ENCODE results near the gene EIF2B5.
"Not testable (repeated sequence)": the region's sequence is repeated elsewhere in the genome, so short reads cannot be mapped to it uniquely, and the experiment has no call there.

EIF2B5 gene

DNA sequence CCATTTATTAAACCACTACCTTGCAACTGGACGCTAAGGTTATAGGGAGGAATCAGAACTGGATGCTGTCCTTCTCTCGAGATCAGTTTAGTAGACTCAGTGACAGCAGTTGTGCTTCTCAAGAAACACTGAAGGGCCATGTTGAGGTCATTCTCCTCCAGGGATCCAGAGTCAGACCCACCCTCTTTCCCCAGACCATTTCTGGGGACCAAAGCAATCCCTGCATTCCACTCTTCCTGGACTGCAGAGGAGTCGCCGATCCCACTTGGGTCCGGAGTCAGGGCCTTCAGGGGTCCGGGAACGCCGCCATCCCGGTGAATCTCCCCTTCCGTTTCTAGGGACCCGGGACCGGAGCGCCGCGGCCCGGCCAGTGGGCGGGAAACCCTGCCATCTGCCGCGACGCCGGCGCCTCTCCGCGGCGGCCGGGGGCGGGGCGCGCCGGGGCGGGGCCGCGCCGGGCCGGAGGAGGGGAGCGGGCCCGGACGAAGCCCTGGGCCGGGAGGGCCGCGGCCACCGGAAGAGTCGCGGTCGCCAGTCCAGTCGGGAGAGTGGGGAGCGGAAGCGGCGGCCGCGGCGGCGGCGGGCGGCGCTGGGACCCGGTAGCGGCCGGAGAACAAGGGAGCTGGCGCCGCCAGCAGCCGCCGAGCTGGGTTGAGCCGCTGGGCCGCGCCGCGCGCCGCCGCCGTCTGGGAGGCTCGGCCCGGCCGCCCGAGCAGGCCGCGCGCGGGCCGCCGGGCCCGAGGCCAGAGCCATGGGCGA, 19.9 kb downstream of the EIF2B5 start, which contains the start of gene DVL3:
TSS of gene DVL3 (plus strand) at position 493 of the 759 bp plus-strand sequence. CDS start at position 752, 259 bp downstream.
- peak within 1 kb of the TSS; percentile 100 for H3K4me3 ChIP-seq
- TF ChIP-seq FOXP2 (optimal IDR thresholded peaks at IDR 0.05; ENCODE audit: control extremely low read depth, extremely low read length, insufficient read depth) = no peak
- peak; percentile 49; the same call in 1 of the 2 replicates for TF ChIP-seq POLR2AphosphoS5 (IDR thresholded peaks at IDR 0.05; ENCODE audit: borderline replicate concordance, low read depth, low read length)
- no peaks in the 10 kb centered on the region for H3K9me3 ChIP-seq (ENCODE audit: low read depth, low read length)
- H3K27ac ChIP-seq = peak within 1 kb of the TSS; percentile 67
- no peak for DNase-seq (ENCODE audit: low read depth, low spot score)
- H3K9ac ChIP-seq (ENCODE audit: insufficient read length) = peak within 1 kb of the TSS; percentile 95
- H3K36me3 ChIP-seq (ENCODE audit: insufficient read depth, low read length) = 0 out of 2 replicates have a peak, but pooled peaks cover 3% of the 10 kb centered on the region

- DNase-seq (ENCODE audit: low read depth, low spot score) = no peak
- TF ChIP-seq FOXP2 (optimal IDR thresholded peaks at IDR 0.05; ENCODE audit: control extremely low read depth, extremely low read length, insufficient read depth) (no peak), POLR2AphosphoS5 (IDR thresholded peaks at IDR 0.05; ENCODE audit: borderline replicate concordance, low read depth, low read length) (no peak; the same call in 1 of the 2 replicates), EZH2 (IDR thresholded peaks at IDR 0.05) (no peak)
- Histone ChIP-seq H3K27ac (peak overlapping the region; percentile 67), H3K9me3 (ENCODE audit: low read depth, low read length) (no peaks in the 10 kb centered on the region), H3K36me3 (ENCODE audit: insufficient read depth, low read length) (0 out of 2 replicates have a peak, but pooled peaks cover 3% of the 10 kb centered on the region), H3K9ac (ENCODE audit: insufficient read length) (peak overlapping the region; percentile 95), H3K4me3 (peak overlapping the region; percentile 100)
Measured at GRCh38 chr3:184155644-184156521, 20.7 kb downstream of the EIF2B5 start.

GRCh38 chr3:184156522-184156955, 21.4 kb downstream of the EIF2B5 start:
- Histone ChIP-seq H3K4me3 (peak overlapping the region; percentile 100), H3K36me3 (ENCODE audit: insufficient read depth, low read length) (peaks cover 3% of the 10 kb centered on the region; the same call in 1 of the 2 replicates), H3K9ac (ENCODE audit: insufficient read length) (peak overlapping the region; percentile 95), H3K27ac (peak overlapping the region; percentile 60), H3K9me3 (ENCODE audit: low read depth, low read length) (no peaks in the 10 kb centered on the region)
- no peak for DNase-seq (ENCODE audit: low read depth, low spot score)
- TF ChIP-seq EZH2 (IDR thresholded peaks at IDR 0.05) (no peak), POLR2AphosphoS5 (IDR thresholded peaks at IDR 0.05; ENCODE audit: borderline replicate concordance, low read depth, low read length) (no peak), FOXP2 (optimal IDR thresholded peaks at IDR 0.05; ENCODE audit: control extremely low read depth, extremely low read length, insufficient read depth) (peak; percentile 24)

- TF ChIP-seq POLR2AphosphoS5 (IDR thresholded peaks at IDR 0.05; ENCODE audit: borderline replicate concordance, low read depth, low read length) = no peak
- no peak for TF ChIP-seq FOXP2 (optimal IDR thresholded peaks at IDR 0.05; ENCODE audit: control extremely low read depth, extremely low read length, insufficient read depth)
- no peak for TF ChIP-seq EZH2 (IDR thresholded peaks at IDR 0.05)
- Histone ChIP-seq H3K4me3 (peak overlapping the region; percentile 100), H3K9me3 (ENCODE audit: low read depth, low read length) (no peaks in the 10 kb centered on the region), H3K36me3 (ENCODE audit: insufficient read depth, low read length) (peaks cover 7% of the 10 kb centered on the region; the same call in 1 of the 2 replicates), H3K9ac (ENCODE audit: insufficient read length) (peak overlapping the region; percentile 95), H3K27ac (peak overlapping the region; percentile 60)
- DNase-seq (ENCODE audit: low read depth, low spot score) = no peak
Measured at GRCh38 chr3:184157206-184157605, 22.0 kb downstream of the EIF2B5 start.

DNA sequence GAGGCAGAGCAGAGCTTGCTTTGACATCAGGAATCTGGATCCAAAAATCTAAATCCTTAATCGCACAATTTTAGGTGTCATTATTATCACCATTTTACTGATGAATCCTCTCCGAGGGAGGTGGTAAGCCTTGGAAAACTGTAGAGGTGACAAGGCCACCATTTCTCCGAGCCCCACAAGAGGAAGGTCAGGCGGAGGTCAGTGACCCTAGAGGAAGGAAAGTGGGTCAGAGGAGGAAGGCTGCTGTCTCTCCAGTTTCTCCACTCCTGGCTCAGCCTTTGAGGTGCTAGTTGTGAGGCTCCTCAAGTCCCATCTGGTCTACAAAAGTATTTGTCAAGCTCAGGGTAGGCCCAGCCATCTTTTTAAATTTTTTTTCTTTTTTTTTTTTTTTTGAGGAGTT, 23.2 kb downstream of the EIF2B5 start:
- Histone ChIP-seq H3K4me3 (no peak overlapping the region), H3K36me3 (ENCODE audit: insufficient read depth, low read length) (peaks cover 10% of the 10 kb centered on the region; the same call in 1 of the 2 replicates), H3K9me3 (ENCODE audit: low read depth, low read length) (no peaks in the 10 kb centered on the region), H3K27ac (no peak overlapping the region), H3K9ac (ENCODE audit: insufficient read length) (no peak overlapping the region)
- TF ChIP-seq FOXP2 (optimal IDR thresholded peaks at IDR 0.05; ENCODE audit: control extremely low read depth, extremely low read length, insufficient read depth) (no peak), POLR2AphosphoS5 (IDR thresholded peaks at IDR 0.05; ENCODE audit: borderline replicate concordance, low read depth, low read length) (no peak), EZH2 (IDR thresholded peaks at IDR 0.05) (no peak)
- no peak for DNase-seq (ENCODE audit: low read depth, low spot score)

DNA sequence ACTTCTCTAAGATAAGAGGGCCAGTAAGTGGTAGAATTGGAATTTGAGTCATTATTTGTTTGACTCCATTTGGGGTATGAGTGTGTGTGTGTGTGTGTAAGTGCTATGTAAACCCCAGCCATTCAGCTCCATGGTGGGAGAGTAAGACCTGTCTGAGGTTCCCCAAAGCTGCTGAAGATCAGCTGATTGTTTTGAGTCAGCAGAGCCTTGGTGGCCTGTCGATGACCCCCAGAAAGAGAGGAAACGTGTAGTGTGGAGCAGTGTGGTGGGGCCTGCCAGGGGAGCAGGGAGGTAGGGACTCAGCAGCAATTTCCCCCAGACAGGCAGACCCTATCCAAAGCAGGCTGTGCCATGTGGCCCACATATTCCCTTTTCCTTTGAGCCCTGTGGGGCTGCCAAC, 25.3 kb downstream of the EIF2B5 start:
- Histone ChIP-seq H3K9ac (ENCODE audit: insufficient read length) (no peak overlapping the region), H3K9me3 (ENCODE audit: low read depth, low read length) (no peaks in the 10 kb centered on the region)

GRCh38 chr3:184162571-184163070, 27.5 kb downstream of the EIF2B5 start:
- DNase-seq (ENCODE audit: low read depth, low spot score); H3K4me3 ChIP-seq; H3K9ac ChIP-seq (ENCODE audit: insufficient read length); H3K27ac ChIP-seq; H3K9me3 ChIP-seq (ENCODE audit: low read depth, low read length): not testable (repeated sequence)
- peaks cover 52% of the 10 kb centered on the region for H3K36me3 ChIP-seq (ENCODE audit: insufficient read depth, low read length)

More for the DNA sequence above, 25.3 kb downstream of the EIF2B5 start:
- no peak overlapping the region for H3K27ac ChIP-seq
- peaks cover 31% of the 10 kb centered on the region; the same call in 1 of the 2 replicates for H3K36me3 ChIP-seq (ENCODE audit: insufficient read depth, low read length)
- H3K4me3 ChIP-seq = no peak overlapping the region
- DNase-seq (ENCODE audit: low read depth, low spot score) = no peak
- TF ChIP-seq FOXP2 (optimal IDR thresholded peaks at IDR 0.05; ENCODE audit: control extremely low read depth, extremely low read length, insufficient read depth) (no peak), POLR2AphosphoS5 (IDR thresholded peaks at IDR 0.05; ENCODE audit: borderline replicate concordance, low read depth, low read length) (no peak), EZH2 (IDR thresholded peaks at IDR 0.05) (no peak)
